Hematopoietic multipotent progenitor cell treated with erythropoietin and hydrocortisone succinate and interleukin-3 and kit ligand, for 4 days (in vitro differentiated cells): ENCODE data around the gene PTPRD.
"Not testable (repeated sequence)": the region's sequence is repeated elsewhere in the genome, so short reads cannot be mapped to it uniquely, and the experiment has no call there.

Experiments
- DNase-seq: peaks from one replicate; pipeline ENCODE4 v3.0.0-alpha.2; 2015

PTPRD gene

GRCh38 chr9:9102295-9102694 lies 1510.5 kb downstream of the PTPRD start:
- DNase-seq: no peak

GRCh38 chr9:9100070-9100469 lies 1512.7 kb downstream of the PTPRD start:
- no peak for DNase-seq

- no peak for DNase-seq
Observed at GRCh38 chr9:9099646-9100045, 1513.2 kb downstream of the PTPRD start.

- DNase-seq: not testable (repeated sequence)
Observed at GRCh38 chr9:9097254-9097653, 1515.5 kb downstream of the PTPRD start.

GRCh38 chr9:9091387-9091786 lies 1521.4 kb downstream of the PTPRD start:
- DNase-seq: peak; percentile 0

- DNase-seq: no peak
Observed at GRCh38 chr9:9079473-9079872, 1533.3 kb downstream of the PTPRD start.

GRCh38 chr9:9078301-9078700 lies 1534.5 kb downstream of the PTPRD start:
- no peak for DNase-seq

GRCh38 chr9:9061627-9062026 lies 1551.2 kb downstream of the PTPRD start:
- no peak for DNase-seq

- no peak for DNase-seq
Observed at GRCh38 chr9:9054354-9054992, 1558.3 kb downstream of the PTPRD start.

GRCh38 chr9:9045572-9045971 lies 1567.2 kb downstream of the PTPRD start:
- no peak for DNase-seq

GRCh38 chr9:9045072-9045471 lies 1567.7 kb downstream of the PTPRD start:
- DNase-seq: no peak

GRCh38 chr9:9043788-9044187 lies 1569.0 kb downstream of the PTPRD start:
- DNase-seq: not testable (repeated sequence)

GRCh38 chr9:9041756-9042155 lies 1571.0 kb downstream of the PTPRD start:
- DNase-seq: no peak

- DNase-seq: no peak
Observed at GRCh38 chr9:9033022-9033421, 1579.8 kb downstream of the PTPRD start.

- no peak for DNase-seq
Observed at GRCh38 chr9:9016597-9016996, 1596.2 kb downstream of the PTPRD start.

GRCh38 chr9:9004810-9005209 lies 1608.0 kb downstream of the PTPRD start:
- no peak for DNase-seq

- DNase-seq: peak; percentile 3
Observed at GRCh38 chr9:9002826-9003583, 1609.8 kb downstream of the PTPRD start.

- DNase-seq: no peak
Observed at GRCh38 chr9:8980496-8981013, 1632.2 kb downstream of the PTPRD start.

GRCh38 chr9:8978334-8978733 lies 1634.5 kb downstream of the PTPRD start:
- no peak for DNase-seq

GRCh38 chr9:8968350-8968749 lies 1644.5 kb downstream of the PTPRD start:
- DNase-seq: not testable (repeated sequence)

- no peak for DNase-seq
Observed at GRCh38 chr9:8963885-8964284, 1648.9 kb downstream of the PTPRD start.

- DNase-seq: no peak
Observed at GRCh38 chr9:8962084-8962483, 1650.7 kb downstream of the PTPRD start.

- no peak for DNase-seq
Observed at GRCh38 chr9:8961186-8961851, 1651.5 kb downstream of the PTPRD start.

- no peak for DNase-seq
Observed at GRCh38 chr9:8960254-8960653, 1652.5 kb downstream of the PTPRD start.
